ENCODE data around the gene ALCAM.
"Not testable (repeated sequence)": the region's sequence is repeated elsewhere in the genome, so short reads cannot be mapped to it uniquely, and the experiment has no call there.

The ALCAM gene

DNA sequence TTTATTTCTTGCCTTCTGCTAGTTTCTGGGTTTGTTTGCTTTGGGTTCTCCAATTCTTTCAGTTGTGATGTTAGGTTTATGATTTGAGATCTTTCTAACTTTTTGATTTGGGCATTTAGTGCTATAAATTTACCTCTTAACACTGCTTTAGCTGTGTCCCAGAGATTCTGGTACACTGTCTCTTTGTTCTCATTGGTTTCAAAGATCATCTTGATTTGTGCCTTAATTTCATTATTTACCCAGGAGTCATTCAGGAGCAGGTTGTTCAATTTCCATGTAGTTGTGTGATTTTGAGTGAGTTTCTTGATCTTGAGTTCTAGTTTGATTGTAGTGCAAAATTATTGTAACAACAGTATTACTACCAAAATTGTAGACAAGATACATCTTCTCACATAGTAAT lies 25.9 kb downstream of the ALCAM start:
- not testable (repeated sequence) for DNase-seq

DNA sequence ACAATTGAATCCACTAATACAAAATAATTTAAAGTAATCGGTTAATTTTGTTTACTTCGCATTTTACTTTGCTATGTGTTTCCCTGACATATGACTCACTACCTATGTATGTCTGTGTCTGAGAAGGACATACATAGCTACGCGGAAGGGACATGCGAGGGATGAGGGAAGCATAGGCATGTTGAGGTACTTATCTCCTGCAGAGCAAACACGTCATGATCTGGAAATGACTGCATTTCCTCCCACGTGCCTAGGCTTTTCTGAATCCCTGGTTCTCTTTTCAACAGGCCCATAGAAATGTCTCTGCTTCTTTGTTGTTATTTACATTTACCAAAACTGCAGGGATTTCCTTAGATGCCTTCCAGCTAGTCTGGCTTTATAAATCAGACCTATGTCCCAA lies 27.5 kb downstream of the ALCAM start:
- peak; percentile 38 for DNase-seq

DNA sequence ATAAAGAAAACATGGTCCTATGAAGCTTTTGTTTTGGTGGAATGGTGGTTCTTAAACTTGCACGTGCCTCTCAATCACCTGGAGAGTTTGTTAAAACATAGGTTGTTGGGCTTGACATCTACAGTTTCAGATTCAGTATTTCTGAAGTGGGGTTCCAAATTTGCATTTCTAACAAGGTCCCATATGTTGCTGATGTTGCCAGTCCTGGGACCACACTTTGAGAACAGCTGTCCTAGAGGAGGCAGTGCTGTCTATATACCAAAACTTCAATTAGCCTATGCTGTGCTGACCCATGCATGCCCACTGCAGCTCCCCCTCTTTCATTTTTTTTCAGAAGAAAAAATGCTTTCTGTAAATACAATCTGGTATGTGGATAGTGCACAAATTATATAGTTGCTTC lies 31.3 kb downstream of the ALCAM start:
- DNase-seq: no peak

DNA sequence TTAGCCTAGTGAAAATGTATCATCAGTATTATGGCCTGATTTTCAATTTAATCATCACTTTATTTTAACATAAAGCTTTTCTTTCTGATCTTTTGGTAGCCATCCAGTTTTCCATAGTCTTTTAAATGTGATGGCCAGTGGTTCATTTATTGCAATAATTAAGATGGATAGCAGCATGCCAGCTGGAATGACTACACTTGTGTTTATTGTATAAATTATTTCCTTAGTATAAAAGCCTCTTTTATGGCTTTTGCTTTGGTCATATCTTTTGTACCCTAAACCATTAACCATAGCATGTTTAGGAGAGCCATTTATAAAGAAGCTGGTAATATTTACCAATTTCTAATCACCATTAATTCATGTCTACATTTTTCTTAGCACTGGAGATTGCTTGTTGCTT lies 31.7 kb downstream of the ALCAM start:
- no peak for DNase-seq

DNA sequence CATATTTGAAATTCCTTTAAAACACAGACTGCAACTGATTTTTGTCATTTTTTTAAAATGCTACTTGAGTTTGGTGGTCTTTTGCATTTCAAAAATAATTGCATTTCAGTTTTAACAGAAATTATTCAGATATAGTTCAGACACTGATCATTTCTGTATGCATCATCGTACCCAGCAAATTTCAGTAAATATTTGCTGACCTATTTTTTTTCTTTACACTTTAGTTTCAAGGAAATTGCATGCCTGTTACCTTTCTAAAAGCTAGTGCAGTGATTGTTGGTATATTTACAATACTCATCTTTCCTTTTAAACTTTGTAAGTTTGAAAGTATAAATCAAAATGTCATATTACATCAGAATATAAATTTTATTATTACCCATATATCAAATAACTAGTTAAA lies 32.4 kb downstream of the ALCAM start:
- DNase-seq: no peak

DNA sequence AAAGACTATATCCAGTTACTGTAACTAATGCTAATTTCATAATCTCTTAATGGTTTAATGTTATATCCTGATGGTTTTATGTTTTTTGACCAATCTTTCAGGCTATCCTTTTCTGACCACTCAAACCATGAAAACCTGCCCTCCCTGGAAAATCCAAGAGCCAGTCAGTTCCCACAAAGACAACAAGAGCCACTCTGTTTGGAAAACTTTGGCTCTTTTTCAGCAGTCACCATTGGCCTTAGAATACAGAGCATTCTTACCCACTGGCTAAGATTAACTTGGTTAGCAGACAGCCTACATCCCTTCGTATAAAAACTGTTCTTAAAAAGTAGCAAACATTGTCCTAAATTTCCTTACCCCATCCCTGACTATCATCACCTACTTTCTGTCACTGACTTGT lies 32.9 kb downstream of the ALCAM start:
- DNase-seq: no peak

DNA sequence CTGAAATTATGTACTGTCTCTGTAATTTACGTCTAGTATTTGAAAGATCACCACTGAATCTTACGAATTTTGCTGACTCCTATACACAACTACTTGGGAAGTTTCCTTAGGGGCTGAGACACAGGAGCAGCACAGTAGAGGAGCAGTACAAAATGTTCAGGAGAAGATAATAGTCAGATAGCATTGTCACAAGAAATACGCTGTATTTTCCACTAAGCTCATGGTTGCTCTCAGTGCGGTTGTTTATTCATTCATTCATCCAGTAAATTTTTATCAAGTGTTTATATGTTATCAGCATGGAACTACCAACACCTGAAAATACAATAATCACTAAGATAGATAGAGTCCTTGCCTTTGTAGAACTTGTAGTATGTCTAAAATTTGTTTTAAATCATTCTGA lies 34.5 kb downstream of the ALCAM start:
- no peak for DNase-seq

DNA sequence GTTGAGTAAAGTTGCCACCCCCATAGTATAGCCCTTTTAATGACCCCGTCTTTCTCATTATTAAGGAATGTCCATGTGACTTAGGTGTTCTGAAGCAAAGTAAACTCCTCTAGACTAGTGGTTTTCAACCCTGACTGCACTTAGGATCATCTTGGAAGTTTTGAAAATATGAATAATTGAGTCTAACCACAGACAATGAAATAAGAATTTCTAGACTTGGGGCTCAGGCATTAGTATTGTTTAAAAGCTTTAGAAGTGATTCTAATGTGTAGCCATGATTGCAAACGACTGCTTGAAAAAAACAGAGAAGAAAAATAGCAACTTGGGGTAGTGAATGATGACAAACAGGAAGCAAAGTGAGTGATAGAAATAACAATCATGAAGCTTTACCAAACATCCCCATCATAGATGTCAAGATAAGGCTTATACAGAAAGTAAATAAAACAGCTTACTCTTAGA lies 35.0 kb downstream of the ALCAM start:
- peak; percentile 55 for DNase-seq

DNA sequence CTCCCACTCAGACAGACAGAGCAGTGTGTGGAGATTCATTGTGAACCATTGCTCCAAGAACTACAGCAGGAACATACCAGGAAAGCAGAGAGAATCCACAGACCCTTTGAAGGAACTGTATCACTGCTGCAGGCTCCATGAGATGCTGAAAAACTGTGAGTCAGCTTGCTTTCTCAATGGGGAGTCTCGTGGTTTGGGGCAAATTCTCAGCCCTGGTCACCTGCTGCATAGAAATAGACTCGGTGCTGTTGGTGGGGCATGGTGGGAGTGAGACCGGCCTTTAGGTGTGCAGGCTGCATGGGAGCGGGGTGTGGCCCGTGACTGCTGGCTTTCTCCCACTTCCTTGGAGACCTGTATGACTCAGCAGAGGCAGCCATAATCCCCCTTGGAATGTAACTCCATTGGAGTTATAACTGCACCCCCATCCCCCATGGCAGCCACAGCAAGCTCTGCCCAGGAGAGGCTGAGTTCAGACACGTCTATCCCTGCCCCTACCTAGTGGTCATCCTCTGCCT lies 35.6 kb downstream of the ALCAM start:
- DNase-seq: peak; percentile 63

DNA sequence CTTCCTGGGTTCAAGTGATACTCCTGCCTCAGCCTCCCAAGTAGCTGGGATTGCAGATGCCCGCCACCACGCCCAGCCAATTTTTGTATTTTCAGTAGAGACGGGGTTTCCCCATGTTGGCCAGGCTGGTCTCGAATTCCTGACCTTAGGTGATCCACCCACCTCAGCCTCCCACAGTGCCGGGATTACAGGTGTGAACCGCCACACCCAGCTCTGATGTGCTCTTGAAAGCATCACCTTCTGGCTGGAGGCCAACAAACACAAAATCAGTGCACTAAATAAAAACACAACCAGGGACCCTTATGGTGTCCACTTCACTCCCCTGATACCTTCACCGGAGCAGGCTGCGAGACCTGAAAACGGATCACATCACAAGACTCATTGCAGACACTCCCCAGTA lies 36.3 kb downstream of the ALCAM start:
- DNase-seq: not testable (repeated sequence)

DNA sequence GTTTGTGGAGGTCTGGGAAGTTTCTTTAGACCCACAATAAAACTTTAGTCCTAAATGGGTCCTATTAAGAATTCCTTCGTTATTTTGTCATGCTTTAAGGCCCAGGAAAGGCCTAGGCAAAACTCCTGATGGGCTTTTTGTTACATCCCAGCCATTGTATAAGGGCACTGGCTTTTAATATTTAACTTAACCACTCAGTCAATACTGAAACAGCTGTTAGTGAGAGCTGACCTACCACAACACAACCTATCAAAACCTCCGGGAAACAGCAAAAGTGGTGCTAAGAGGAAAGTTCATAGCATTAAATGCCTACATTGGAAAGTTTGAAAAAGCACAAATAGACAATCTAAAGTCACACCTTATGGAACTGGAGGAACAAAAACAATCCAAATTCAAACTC lies 39.6 kb downstream of the ALCAM start:
- DNase-seq: no peak

DNA sequence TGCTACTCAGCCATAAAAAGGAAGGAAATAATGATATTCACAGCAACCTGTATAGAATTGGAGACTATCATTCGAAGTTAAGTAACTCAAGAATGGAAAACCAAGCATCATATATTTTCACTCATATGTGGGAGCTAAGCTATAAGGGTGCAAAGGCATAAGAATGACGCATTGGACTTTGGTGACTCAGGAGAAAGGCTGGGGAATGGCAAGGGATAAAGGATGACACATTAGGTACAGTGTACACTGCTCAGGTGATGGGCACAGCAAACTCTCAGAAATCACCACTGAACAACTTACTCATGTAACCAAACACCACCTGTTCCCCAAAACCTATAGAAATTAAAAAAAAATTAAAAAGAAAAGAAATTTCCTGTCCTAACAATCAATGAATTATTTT lies 42.7 kb downstream of the ALCAM start:
- no peak for DNase-seq

DNA sequence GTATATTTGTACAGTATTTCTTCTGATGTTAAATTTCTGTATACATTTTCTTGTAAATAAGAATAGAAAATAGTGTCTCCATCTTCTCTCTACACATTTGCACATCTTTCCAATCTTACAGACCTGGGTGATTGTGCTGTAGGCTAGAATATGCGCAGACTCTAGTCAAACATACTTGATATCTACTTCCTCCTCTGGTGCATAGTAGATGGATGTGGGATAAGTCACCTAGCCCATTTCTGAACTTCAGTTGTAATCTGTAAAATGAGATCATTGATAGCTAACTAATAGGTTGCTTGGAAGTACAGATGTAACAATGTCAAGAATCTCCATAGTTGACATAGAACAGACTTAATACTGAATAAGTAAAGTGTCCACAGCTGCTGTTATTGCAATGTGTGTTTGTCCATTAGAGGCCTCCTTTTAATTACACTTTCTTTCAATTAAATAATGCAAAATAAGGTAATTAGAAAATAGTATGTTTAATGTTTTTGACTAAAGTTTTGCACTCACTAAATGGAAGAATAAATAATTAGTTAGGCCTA lies 46.7 kb downstream of the ALCAM start:
- DNase-seq: no peak

DNA sequence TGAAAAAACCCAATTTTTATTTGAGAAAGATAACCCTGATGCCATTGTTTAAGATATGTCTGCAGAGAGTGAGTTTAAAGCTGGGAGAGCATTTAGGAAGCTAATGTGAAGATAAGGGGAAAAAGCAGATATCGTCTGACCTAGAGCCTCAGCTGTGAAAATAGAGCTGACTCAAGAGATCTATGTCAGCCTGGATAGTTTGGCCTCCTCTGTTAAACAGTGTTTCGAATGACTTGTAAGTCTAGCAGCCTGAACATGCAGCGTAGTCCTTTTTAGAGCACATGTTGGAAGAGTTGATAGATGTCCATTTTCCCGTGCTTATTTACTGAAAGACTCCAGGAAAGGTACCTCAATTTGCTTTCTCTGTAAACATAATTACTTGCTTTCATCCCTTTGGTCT lies 48.1 kb downstream of the ALCAM start:
- peak; percentile 37 for DNase-seq

DNA sequence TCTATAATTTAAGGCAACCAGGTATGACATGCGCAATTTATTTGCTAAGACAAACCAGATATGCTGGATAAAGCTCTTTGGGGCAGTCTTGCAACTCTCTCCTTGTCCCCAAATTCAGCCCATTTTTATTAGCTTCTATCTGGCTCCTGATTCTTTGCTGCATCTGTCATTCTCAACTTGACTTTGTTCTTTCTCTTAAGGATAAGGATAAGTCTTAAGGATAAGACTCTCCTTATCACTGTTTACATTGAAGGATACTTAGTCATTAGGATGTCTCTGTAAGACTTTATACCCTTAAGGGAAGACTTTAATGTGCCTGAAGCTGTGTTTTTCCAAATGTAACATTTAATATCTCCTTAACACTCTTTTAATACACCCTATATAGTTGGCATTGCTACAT lies 49.2 kb downstream of the ALCAM start:
- DNase-seq: no peak

DNA sequence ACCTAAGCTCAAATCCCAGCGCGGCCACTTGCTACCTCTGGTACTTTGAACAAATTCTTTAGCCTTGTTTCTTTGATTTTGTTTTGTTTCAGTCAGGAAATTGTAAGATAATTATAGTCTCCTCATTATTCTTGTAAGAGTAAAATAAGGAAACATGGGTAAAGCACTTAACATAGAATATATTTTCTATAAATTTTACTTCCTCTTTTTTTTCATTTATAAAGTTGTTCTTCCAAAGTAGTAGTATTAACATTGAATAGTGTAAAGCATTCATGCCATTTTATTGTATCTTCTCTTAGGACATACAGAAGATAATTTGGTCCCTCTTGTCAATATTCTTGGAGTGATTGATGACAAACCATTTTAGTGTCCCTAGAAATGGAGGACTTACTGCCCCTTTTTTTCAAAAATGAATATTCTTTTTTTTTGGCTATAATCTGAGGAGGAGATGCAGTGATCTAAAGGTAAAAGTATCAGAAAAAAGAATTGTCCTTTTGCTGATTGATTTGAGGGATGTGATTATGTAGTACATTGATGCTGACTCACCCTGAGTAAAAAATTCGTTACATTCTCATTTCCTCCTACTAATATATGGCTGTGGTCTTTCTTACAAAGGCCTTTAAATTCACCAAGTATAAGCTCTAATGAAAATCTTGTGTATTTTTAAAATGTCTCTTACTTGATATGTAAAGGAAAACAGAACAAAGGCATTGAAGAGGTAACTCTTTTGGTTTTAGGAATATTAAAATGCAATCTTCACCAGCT lies 51.0 kb downstream of the ALCAM start:
- peak; percentile 43 for DNase-seq

DNA sequence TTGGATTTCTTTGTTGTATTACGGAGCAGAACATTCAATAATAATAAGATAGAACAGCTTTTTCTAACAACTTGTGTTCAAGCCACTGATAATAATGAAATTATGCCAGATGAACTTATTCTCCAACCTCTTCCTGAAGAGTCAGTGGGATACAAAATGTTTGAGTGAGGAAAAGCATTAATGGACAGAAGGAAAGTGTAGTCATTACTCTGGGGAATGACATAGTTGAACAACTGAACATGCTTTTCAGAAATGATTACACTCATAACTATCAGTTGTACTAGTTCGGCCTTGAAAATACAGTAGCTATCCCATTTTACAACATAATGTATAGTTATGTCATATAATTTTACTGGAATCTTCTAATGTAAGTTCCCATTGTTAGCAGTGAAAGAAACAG lies 55.9 kb downstream of the ALCAM start:
- DNase-seq: peak; percentile 36

DNA sequence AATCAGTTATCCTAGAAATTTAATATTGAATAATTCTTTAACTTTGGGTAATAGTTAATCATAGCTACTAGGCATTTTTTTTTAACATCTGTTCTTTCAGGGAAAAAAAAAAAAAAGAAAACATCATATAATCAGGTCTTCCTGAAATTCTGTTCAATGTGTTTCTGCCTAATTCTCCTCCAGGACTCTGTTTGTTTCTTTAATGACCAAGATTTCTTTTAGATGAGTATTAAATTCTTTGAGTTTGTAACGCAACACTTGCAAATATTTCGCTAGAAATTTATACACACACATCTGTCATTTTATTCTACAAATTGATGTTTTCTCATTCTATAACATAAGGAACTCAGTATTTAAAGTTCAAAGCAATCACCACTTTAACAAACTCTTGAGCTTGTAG lies 56.7 kb downstream of the ALCAM start:
- peak; percentile 17 for DNase-seq

DNA sequence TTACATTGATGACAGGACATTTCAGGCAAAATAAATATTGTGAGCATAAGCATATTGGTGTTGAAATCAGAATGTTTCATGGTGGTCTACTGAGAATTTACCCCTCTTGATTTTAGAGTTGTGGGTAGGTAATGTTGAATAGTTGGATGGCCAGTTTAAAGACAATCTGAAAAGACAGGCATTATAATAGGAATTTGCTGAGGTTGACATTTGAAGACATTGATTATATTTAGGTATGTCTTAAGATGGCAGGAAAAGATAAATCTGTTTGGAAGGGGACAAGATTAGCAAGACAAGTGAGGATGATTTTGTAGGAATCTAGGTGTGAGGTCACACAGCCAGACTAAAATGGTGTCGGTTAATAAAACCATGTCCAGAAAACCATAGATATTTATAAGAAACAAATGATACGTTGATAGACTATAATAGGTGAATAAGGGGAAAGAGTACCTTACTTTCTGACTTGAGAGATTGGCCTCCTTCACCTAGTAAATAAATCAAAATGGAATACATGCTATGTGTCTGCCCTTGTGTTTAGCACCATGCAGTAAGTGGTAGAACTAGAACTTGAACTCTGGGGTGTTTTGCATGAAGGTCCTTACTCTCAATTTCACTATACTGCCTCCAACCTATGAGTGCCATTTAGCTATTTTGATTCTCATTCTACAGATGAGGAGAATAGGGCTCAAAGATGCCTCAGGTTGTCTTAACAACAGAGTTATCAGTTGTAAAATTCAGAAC lies 57.9 kb downstream of the ALCAM start:
- no peak for DNase-seq

DNA sequence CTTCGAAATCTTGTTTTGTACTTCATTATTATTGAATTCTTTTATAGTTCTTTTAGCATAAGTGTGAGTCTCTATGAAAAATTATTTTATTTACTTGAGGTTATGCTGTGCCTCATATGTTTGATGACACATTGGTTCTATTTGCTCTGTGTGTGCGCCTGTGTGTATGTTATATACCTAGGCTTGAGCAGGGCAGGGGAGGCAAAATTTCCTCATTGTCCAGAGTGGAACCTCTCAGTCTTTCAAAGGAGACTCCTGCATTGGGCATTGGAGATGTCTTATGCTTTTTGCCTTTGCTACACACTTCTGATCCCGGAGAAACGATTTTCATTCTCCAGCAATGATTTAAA lies 58.4 kb downstream of the ALCAM start:
- no peak for DNase-seq

DNA sequence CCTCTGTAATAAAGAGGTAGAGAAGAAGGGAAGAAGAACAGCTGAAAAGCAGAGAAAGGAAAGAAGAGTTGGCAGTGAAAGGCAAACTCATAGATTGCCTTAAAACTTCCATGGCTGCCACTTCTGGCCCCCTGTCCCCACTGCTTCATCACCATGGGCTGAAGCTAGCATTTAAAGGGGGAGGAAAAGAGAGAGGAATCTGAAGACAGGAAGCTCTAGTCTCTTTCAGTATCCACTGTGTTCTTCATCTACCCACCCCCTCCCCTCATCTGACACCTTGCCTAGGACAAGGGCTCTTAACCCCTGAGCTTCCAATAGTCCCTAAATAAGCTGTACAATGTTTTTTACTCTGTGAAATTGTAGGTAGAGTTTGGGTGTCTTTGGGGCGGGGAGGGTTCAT lies 60.6 kb downstream of the ALCAM start:
- no peak for DNase-seq

DNA sequence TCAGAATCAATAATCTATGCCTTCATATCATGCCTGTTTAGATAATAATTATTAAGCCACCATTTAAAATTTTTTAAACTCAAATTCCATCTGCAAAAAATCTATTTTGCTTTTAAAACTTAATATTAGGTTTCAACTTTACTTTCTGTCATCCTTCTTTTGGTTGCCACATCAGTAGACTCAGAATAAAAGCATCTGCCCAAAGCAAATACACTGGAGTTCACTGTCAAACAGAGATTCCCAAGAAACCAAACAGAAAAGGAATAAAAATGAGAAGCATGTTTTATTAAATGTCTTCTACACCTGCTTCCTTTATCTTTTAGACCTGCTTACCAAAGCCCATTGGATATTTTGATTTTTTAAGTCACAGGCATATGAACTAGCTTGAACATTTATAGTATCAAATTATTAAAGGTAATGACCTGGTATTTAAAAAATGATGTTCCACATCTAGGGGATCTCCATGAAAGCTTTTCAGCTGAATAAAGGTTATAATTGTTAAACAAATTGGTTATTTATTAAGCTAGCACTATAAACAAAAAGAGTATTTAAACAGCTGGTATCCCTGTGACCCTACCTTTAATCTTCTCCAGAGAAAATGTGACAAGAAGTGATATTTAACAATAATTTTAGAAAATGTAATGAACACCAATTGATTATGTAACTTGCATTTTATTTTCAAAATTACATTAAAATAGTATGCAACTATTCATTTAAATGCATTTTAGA lies 62.5 kb downstream of the ALCAM start:
- no peak for DNase-seq

DNA sequence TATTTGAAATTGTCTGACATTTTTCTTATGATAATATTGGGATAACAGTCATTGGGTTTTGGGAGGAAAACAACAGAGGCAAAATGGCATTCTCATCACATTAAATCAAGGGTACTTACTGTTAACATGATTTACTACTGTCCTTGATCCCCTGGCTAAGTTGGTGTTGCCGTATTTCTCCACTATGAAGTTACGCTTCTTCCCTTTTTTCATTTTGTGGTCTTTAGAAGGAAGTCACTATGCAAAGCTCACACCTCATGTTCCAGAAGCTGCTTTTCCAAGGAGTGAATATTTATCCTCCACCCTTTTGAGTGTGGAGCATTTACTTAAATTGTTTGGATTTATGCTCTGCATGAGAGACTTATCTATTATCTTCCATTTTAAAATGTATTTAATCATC lies 63.7 kb downstream of the ALCAM start:
- DNase-seq: no peak

Measured in fibroblast of upper back skin (primary cell).